Astrocyte of the cerebellum (primary cell): ENCODE data around the gene ATF3.

Experiments
- DNase-seq: peaks from one replicate; pipeline ENCODE4 v3.0.0-alpha.2; 2011; ENCODE audit warnings: low read depth
- H3K4me3 ChIP-seq: 2 replicates; pipeline ENCODE4 v1.5.1; 2011; ENCODE audit warnings: mild to moderate bottlenecking, low read depth, low read length, moderate library complexity
- in situ Hi-C: cut with HindIII; loops from 2 replicates; pipeline ENCODE4 v1.10.0; 2017; ENCODE audit warnings: low sequenced_read_pairs
- TF ChIP-seq, protein P1 (sequence below): IDR thresholded peaks from 2 replicates; pipeline ENCODE4 v1.5.1; 2012; ENCODE audit warnings: low read length, low read depth, moderate library complexity, mild to moderate bottlenecking; ENCODE audit errors: missing control alignments

The ATF3 gene

DNA sequence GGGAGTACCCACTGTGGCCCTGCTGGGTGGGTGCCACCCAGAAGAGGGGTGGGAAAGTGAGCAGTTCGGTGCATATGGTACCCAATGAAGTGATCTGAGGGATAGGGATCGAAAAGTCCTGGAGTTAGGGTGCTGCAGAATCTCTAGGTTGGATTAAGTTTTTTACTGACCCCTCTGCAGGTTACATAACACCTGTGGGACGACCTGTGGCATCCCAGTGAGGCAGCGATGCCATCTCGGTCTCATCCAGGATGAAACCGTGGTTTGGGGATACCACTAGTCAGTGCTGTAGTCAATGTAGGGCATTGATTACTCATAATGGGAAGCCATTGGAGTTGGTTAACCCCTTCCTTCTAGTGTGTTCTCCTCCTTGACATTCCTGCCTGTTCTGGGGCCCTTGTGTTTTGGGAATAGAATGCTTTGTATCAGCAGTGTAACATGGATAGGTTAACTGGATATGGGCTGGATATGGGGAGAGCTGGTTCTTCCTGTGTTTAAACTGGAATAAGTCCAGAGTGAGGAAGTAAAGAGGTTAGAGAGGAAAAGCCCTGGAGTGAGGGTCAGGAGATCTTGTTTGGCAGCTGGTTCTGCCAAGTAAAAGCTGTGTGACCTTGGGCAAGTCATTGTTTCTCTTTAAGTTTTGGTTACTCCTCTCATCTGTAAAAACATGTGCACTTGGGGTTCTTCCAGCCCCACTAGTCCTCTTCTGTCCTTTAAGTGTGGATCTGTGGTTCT lies 42.8 kb upstream of the ATF3 start:
- no peak for DNase-seq
- H3K4me3 ChIP-seq = no peak overlapping the region
- in situ Hi-C loops = no loop called here
- TF ChIP-seq, protein P1, sequence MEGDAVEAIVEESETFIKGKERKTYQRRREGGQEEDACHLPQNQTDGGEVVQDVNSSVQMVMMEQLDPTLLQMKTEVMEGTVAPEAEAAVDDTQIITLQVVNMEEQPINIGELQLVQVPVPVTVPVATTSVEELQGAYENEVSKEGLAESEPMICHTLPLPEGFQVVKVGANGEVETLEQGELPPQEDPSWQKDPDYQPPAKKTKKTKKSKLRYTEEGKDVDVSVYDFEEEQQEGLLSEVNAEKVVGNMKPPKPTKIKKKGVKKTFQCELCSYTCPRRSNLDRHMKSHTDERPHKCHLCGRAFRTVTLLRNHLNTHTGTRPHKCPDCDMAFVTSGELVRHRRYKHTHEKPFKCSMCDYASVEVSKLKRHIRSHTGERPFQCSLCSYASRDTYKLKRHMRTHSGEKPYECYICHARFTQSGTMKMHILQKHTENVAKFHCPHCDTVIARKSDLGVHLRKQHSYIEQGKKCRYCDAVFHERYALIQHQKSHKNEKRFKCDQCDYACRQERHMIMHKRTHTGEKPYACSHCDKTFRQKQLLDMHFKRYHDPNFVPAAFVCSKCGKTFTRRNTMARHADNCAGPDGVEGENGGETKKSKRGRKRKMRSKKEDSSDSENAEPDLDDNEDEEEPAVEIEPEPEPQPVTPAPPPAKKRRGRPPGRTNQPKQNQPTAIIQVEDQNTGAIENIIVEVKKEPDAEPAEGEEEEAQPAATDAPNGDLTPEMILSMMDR = no peak

DNA sequence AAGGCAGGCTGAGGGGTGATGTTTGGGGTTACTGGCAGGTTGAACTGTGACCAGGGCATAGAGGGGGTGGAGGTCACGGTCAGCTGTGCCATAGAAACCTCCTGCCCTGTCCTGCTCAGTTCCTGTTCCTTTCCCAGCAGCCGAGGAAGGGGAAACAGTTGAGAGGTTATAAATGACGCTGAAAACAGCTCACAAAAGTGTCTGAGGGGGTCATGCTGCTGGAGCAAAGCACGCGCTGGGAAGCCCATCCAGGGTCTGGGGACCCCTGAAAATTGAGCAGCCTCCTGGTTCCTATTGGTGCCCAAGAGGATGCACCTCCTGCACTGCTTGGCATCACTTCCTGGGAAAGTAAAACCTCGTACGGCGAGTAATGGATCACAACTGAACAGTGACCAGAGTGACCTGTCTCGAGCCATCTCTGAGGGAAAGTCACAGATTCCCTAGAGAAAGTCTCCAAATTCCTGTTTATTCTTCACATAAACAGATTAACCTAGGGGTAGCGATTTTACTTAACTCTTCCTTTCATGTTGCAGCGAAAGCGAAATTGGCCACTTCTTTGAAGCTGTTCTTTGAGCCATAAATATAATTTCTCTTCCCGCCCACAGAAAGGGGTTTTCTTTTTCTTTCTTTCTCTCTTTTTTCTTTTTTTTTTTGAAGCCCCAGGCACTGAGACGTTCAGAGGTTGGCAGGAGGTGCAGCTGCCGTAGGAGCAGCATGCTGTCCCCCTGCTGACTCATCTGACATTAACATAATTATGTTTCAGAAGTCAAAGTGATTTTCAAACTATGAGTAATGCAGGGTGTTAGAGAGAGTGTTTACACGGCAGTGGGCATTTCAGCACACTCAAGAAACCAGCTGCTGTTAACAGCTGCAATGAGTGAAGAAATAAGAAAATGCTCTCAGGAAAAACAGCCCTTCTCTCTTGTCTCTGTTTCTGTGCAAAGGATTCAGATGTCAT lies 41.8 kb upstream of the ATF3 start:
- DNase-seq = peak; percentile 77
- TF ChIP-seq, protein P1 = no peak
- peak overlapping the region; percentile 45 for H3K4me3 ChIP-seq
- in situ Hi-C loops = no loop called here

DNA sequence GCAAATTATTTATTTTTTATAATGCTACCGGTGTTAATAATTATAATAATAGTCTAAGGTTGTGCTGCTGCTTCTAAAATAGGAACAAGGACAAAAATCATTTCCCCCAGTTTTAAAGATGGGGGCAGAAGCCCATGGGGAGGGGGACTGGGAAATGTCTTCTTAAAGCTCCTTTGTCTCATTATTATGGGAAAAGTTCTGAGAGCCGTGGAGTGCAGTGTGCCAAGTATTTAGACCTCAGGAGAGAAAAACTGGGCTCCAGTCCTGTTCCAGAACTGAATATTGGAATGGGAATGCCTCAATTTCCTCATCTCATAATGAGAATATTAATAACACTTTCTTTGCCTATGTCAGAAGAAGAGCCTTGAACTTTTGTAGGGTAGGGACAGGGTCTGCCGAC lies 40.9 kb upstream of the ATF3 start:
- no peak overlapping the region for H3K4me3 ChIP-seq
- TF ChIP-seq, protein P1 = no peak
- DNase-seq = no peak
- in situ Hi-C loops = no loop called here

DNA sequence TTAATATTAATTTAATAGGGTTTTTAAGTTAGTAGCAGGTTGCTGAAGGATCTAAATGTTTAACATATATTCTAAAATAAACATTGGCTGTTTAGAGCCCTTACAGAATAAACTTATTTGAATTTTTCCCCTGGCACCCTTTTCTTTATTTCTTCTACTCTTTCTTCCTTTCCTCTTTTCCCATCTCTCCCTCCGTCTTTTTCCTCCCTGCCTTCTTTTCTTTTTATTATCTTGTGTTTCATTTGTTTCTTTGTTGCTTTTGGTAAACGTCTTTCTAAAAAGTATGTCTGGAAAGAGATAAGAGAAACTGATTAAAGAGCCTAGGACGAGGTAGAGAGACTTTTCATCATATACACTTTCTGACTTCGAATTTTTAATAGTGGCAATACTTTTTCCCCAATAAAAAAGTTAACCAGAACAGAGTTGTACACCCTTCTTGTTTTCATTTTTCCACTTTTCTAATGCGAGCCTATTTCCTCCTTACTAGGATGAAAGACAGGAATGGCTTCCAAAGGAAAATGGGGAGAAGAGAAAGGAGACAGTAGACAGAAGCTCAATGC lies 39.5 kb upstream of the ATF3 start:
- in situ Hi-C loops = no loop called here
- TF ChIP-seq, protein P1 = no peak
- DNase-seq = no peak
- H3K4me3 ChIP-seq = no peak overlapping the region

DNA sequence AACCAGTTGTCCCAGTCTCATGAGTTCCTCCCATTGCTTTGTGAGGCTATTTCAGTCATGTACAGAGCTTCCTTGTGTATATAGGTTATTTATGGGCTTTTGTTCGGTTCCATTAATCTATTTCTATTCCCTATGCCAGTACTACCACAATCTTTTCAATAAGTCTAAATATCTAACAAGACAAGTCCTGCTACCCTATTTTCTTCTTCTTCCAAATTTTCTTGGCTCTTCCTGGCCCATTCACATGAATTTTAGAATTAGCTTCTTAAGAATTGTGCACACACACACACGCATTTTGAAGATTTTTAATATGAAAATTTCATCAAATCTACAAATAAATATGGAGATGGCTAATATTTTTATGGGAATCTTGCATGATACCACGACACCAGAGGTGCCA lies 33.8 kb upstream of the ATF3 start:
- TF ChIP-seq, protein P1 = no peak
- in situ Hi-C loops = no loop called here
- no peak overlapping the region for H3K4me3 ChIP-seq
- DNase-seq = no peak

DNA sequence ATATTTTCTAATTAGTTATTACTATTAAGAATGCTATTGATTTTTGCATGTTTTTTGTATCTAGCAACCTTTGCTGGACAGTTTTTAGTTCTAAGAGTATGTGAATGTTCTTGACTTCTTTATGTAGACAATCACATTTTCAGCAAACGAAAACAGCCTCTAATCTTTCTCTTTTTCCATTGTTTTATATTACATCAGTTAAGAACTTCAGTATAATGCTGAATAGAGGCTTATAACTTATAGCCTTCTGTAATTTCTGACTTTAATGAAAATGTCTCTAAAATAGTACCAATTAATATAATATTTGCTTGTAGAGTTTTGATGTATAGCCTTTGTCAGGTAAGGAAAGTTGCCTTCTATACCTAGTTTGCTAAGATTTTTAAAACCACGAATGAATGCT lies 33.2 kb upstream of the ATF3 start:
- no peak overlapping the region for H3K4me3 ChIP-seq
- in situ Hi-C loops = no loop called here
- no peak for DNase-seq
- TF ChIP-seq, protein P1 = no peak
